ENCODE data around the gene ROBO4. TPM values are rescaled to one million over a fixed set of nuclear protein-coding genes. Genes with fewer than 3 reads are reported as not detected.
A peak's percentile ranks its signal among the peaks of the same experiment; 100 is the strongest.

The ROBO4 gene
- total and polyA plus RNA-seq, 2 of the 13 experiments (the other 11 are each of a cell fraction or from before 2014, with no cell fraction given): 0.07 to 1.1 TPM

GRCh38 chr11:124937336-124937935 is 39.8 kb upstream of the ROBO4 start (continued):
- TF ChIP-seq DMTF1 (CRISPR knock-in tag; IDR thresholded peaks at IDR 0.05) (no peak), KDM6A (CRISPR knock-in tag; IDR thresholded peaks at IDR 0.05; ENCODE audit: low read depth) (no peak), STAG1 (CRISPR knock-in tag; IDR thresholded peaks at IDR 0.05) (no peak), ZNF260 (CRISPR knock-in tag; IDR thresholded peaks at IDR 0.05; ENCODE audit: borderline replicate concordance, low read depth) (no peak), ZNF24 (IDR thresholded peaks at IDR 0.05) (no peak), SALL2 (CRISPR knock-in tag; IDR thresholded peaks at IDR 0.05) (no peak), CEBPG (CRISPR knock-in tag; IDR thresholded peaks at IDR 0.05) (no peak), TOPORS (CRISPR knock-in tag; IDR thresholded peaks at IDR 0.05) (no peak), MTF1 (CRISPR knock-in tag; IDR thresholded peaks at IDR 0.05) (no peak), FOSL2 (CRISPR knock-in tag; IDR thresholded peaks at IDR 0.05) (no peak), CREB3 (CRISPR knock-in tag; IDR thresholded peaks at IDR 0.05) (no peak), LRRFIP1 (CRISPR knock-in tag; conservative IDR thresholded peaks at IDR 0.05) (no peak), GABPA (IDR thresholded peaks at IDR 0.05; ENCODE audit: low read depth, low read length) (no peak), GABPA (CRISPR knock-in tag; IDR thresholded peaks at IDR 0.05; ENCODE audit: low read depth) (0 out of 2 replicates have a peak, but pooled peaks have one; percentile 9)
- TF ChIP-seq, protein P1, sequence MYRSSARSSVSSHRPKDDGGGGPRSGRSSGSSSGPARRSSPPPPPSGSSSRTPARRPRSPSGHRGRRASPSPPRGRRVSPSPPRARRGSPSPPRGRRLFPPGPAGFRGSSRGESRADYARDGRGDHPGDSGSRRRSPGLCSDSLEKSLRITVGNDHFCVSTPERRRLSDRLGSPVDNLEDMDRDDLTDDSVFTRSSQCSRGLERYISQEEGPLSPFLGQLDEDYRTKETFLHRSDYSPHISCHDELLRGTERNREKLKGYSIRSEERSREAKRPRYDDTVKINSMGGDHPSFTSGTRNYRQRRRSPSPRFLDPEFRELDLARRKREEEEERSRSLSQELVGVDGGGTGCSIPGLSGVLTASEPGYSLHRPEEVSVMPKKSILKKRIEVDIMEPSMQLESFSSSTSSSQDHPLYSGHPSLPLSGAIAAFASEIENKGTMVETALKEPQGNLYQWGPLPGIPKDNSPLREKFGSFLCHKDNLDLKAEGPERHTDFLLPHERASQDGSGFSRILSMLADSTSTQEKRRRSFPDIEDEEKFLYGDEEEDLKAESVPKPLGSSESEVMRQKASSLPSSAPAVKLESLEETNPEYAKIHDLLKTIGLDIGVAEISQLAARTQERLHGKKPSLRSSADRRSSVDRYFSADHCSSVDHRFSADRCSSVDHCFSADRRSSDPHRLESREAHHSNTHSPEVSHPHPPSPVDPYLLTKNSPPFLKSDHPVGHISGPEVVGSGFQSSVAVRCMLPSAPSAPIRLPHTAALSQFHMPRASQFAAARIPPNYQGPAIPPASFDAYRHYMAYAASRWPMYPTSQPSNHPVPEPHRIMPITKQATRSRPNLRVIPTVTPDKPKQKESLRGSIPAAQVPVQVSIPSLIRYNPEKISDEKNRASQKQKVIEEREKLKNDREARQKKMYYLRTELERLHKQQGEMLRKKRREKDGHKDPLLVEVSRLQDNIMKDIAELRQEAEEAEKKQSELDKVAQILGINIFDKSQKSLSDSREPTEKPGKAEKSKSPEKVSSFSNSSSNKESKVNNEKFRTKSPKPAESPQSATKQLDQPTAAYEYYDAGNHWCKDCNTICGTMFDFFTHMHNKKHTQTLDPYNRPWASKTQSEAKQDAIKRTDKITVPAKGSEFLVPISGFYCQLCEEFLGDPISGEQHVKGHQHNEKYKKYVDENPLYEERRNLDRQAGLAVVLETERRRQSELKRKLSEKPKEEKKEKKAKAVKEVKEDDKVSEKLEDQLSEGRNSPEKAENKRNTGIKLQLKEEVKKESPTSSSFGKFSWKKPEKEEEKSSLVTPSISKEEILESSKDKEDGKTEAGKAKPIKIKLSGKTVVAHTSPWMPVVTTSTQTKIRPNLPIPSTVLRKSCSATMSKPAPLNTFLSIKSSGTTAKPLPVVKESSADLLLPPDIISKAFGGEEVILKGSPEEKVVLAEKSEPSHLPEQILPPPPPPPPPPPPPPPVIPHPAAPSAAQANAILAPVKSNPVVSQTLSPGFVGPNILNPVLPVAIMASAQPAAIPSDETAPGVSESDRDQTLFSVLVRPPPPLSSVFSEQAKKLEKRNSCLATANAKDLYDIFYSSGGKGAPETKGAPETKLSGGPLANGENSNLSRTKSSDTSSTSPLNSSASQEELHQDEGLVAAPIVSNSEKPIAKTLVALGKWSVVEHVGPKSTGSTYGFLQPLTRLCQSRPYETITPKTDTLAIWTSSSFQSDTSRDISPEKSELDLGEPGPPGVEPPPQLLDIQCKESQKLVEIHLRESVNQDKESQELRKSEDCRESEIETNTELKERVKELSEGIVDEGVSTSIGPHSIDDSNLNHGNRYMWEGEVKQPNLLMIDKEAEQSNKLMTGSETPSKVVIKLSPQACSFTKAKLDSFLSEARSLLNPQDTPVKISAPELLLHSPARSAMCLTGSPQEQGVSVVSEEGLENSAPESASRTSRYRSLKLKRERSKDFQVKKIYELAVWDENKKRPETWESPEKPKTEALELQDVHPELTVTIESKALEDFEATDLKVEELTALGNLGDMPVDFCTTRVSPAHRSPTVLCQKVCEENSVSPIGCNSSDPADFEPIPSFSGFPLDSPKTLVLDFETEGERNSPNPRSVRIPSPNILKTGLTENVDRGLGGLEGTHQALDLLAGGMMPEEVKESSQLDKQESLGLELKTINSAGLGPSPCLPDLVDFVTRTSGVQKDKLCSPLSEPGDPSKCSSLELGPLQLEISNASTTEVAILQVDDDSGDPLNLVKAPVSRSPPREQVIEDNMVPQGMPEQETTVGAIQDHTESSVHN (CRISPR knock-in tag; IDR thresholded peaks at IDR 0.05): no peak
- TF ChIP-seq, protein P2, sequence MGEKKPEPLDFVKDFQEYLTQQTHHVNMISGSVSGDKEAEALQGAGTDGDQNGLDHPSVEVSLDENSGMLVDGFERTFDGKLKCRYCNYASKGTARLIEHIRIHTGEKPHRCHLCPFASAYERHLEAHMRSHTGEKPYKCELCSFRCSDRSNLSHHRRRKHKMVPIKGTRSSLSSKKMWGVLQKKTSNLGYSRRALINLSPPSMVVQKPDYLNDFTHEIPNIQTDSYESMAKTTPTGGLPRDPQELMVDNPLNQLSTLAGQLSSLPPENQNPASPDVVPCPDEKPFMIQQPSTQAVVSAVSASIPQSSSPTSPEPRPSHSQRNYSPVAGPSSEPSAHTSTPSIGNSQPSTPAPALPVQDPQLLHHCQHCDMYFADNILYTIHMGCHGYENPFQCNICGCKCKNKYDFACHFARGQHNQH (CRISPR knock-in tag; IDR thresholded peaks at IDR 0.05): no peak

Data from HepG2 (cell line).